ENCODE data around the gene ITPRID2.

- TF ChIP-seq POLR2A (IDR thresholded peaks at IDR 0.05; ENCODE audit: low read length) (no peak), GATA1 (IDR thresholded peaks at IDR 0.05; ENCODE audit: low read depth, low read length) (no peak)
Measured at GRCh38 chr2:181918188-181918587, 26.7 kb downstream of the ITPRID2 start.

All from erythroblast (primary cell).